Loucy (cell line): Measurements from ENCODE around the gene TEX28.

ENCODE experiments used
- H2AFZ ChIP-seq: fragments of 200-600 bp; sonication (generic); 2 replicates; pipeline ENCODE4 v1.6.0; 2016; ENCODE audit warnings: antibody characterized with exemption, mild to moderate bottlenecking, low read length, moderate library complexity
- H3F3A ChIP-seq: fragments of 200-600 bp; 2 replicates; pipeline ENCODE4 v1.6.0; 2016; ENCODE audit warnings: antibody characterized with exemption, low read depth, mild to moderate bottlenecking
- H3K27me3 ChIP-seq: fragments of 200-600 bp; sonication (generic); 2 replicates; pipeline ENCODE4 v1.6.1; 2014; ENCODE audit warnings: low read length, mild to moderate bottlenecking; ENCODE audit not compliant: insufficient read depth, poor library complexity, severe bottlenecking
- H3K36me3 ChIP-seq: fragments of 200-600 bp; sonication (generic); 2 replicates; pipeline ENCODE4 v1.6.1; 2016; ENCODE audit warnings: low read length; ENCODE audit not compliant: insufficient read depth
- H3K4me1 ChIP-seq: fragments of 200-600 bp; sonication (generic); 2 replicates; pipeline ENCODE4 v1.5.1; 2014; ENCODE audit warnings: low read length, mild to moderate bottlenecking; ENCODE audit not compliant: insufficient read depth, poor library complexity, severe bottlenecking
- H3K4me2 ChIP-seq: fragments of 200-600 bp; sonication (generic); 2 replicates; pipeline ENCODE4 v1.6.0; 2014; ENCODE audit warnings: antibody characterized with exemption, low read length, low read depth, mild to moderate bottlenecking; ENCODE audit not compliant: poor library complexity, severe bottlenecking
- H3K4me3 ChIP-seq: fragments of 200-600 bp; sonication (generic); 2 replicates; pipeline ENCODE4 v1.5.1; 2014; ENCODE audit warnings: low read length, mild to moderate bottlenecking, mixed read lengths; ENCODE audit not compliant: poor library complexity, severe bottlenecking
- H3K79me2 ChIP-seq: fragments of 200-600 bp; sonication (generic); 2 replicates; pipeline ENCODE4 v1.6.1; 2014; ENCODE audit warnings: low read length; ENCODE audit not compliant: insufficient read depth
- H3K9ac ChIP-seq: fragments of 200-600 bp; sonication (generic); 2 replicates; pipeline ENCODE4 v1.6.0; 2014; ENCODE audit warnings: mild to moderate bottlenecking, low read depth, low read length, moderate library complexity; ENCODE audit not compliant: poor library complexity, severe bottlenecking
- H3K9me2 ChIP-seq: fragments of 200-600 bp; sonication (generic); replicated peaks from 2 replicates; pipeline ENCODE4 v1.6.1; 2016; ENCODE audit warnings: low read depth, low read length, mixed read lengths
- H3K9me3 ChIP-seq: fragments of 200-600 bp; sonication (generic); 2 replicates; pipeline ENCODE4 v1.6.1; 2014; ENCODE audit warnings: mild to moderate bottlenecking, antibody characterized with exemption, low read length, low read depth; ENCODE audit not compliant: insufficient read depth
- H4K20me1 ChIP-seq: fragments of 200-600 bp; sonication (generic); 2 replicates; pipeline ENCODE4 v1.6.0; 2014; ENCODE audit warnings: antibody characterized with exemption, low read length, mild to moderate bottlenecking; ENCODE audit not compliant: insufficient read depth, poor library complexity, severe bottlenecking
- EZH2phosphoT487 ChIP-seq: fragments of 200-600 bp; IDR thresholded peaks from 2 replicates; pipeline ENCODE4 v1.6.1; 2018; ENCODE audit warnings: antibody characterized with exemption, mild to moderate bottlenecking, moderate library complexity, borderline replicate concordance
- TF ChIP-seq, protein P1 (sequence below): fragments of 200-600 bp; sonication (generic); conservative IDR thresholded peaks from 2 replicates; pipeline ENCODE4 v1.5.1; 2014; ENCODE audit warnings: mild to moderate bottlenecking, antibody characterized with exemption, low read length

The TEX28 gene

DNA sequence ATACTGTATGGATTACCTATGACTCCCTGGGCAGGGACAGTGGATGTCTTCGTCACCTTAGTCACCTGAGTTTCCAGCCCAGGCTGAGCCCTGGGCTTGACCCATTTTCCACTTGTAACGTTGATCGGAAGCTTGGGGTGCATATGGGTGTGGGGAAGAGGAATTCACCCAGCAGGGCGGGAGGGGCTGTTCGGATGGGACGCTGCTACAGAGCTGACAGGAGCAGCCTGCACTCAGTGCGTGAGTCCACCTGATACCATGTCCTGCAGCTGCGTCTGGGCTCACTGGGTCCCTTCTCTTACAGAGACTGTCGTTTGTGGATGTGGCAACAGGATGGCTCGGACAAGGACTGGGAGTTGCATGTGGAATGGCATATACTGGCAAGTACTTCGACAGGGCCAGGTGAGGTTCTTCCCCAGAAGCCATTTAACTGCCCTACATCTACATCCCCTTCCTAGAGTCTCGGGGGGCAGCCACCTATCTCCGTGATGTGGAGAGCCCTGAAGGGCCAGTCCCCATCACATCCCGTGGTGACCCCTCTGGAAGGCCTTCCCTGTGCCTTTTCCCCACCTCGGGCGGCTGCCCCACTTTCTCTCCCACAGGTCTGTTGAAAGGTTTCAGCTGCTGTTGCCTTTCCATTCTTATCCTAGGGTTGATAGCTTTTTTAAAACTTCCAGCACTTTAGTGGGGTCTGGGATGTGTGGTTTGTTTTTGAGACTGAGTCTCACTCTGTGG lies 14.3 kb upstream of the TEX28 start:
- Histone ChIP-seq H3F3A (no peaks in the 10 kb centered on the region), H3K79me2 (no peaks in the 10 kb centered on the region), H3K4me1 (peaks cover 7% of the 10 kb centered on the region), H3K4me2 (peak overlapping the region; percentile 50), H3K9me2 (no peaks in the 10 kb centered on the region), H3K9ac (no peak overlapping the region), H4K20me1 (no peaks in the 10 kb centered on the region), H3K36me3 (no peaks in the 10 kb centered on the region), H2AFZ (no peak overlapping the region), H3K9me3 (no peaks in the 10 kb centered on the region), H3K4me3 (no peak overlapping the region), H3K27me3 (no peaks in the 10 kb centered on the region)
- TF ChIP-seq, protein P1, sequence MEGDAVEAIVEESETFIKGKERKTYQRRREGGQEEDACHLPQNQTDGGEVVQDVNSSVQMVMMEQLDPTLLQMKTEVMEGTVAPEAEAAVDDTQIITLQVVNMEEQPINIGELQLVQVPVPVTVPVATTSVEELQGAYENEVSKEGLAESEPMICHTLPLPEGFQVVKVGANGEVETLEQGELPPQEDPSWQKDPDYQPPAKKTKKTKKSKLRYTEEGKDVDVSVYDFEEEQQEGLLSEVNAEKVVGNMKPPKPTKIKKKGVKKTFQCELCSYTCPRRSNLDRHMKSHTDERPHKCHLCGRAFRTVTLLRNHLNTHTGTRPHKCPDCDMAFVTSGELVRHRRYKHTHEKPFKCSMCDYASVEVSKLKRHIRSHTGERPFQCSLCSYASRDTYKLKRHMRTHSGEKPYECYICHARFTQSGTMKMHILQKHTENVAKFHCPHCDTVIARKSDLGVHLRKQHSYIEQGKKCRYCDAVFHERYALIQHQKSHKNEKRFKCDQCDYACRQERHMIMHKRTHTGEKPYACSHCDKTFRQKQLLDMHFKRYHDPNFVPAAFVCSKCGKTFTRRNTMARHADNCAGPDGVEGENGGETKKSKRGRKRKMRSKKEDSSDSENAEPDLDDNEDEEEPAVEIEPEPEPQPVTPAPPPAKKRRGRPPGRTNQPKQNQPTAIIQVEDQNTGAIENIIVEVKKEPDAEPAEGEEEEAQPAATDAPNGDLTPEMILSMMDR: no peak
- no peak for TF ChIP-seq EZH2phosphoT487

DNA sequence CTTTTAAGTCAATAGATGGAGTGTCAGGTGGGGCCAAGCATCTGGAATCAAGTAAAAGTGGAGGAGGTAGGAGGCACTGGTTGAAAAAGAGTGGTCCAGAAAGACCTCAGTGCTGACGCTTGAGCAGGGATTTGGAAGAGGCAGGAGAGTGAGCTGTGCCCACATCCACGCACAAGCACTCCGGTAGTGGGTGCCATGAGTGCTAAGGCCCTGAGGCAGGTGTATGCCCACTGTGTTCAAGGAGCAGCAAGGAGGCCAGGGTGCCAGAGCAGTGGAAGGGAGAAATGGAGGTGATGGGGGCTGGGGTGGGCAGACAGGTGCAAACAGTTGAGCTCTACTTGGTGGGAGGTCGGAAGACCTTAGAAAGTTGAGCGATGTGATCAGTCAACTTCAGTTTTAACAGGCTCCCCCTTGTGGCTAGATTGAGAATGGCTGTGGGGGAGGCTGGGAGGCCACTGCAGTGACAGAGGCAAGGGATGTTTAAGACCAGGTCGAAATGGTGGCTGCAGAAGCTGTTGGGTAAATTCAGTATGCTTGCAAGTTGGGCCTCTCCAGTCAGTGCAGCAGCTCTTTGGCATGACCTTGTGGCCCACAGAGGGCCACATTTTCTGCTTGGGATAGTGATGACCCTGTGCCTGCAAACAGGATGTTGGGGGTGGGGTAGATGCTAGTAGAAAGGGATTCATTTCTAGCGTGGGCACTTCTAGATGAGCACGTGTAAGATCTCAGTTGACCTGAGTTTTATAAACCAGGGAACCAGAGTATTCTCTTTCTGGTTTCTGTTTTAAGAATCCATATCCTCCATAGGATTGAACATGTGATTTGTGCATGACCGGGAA lies 13.4 kb upstream of the TEX28 start:
- Histone ChIP-seq H3K9me3 (no peaks in the 10 kb centered on the region), H2AFZ (peak overlapping the region; percentile 77), H3K4me1 (peaks cover 4% of the 10 kb centered on the region), H3K27me3 (no peaks in the 10 kb centered on the region), H3K4me3 (no peak overlapping the region), H3F3A (no peaks in the 10 kb centered on the region), H3K9ac (no peak overlapping the region), H4K20me1 (no peaks in the 10 kb centered on the region), H3K4me2 (peak overlapping the region; percentile 50), H3K79me2 (no peaks in the 10 kb centered on the region), H3K9me2 (no peaks in the 10 kb centered on the region), H3K36me3 (no peaks in the 10 kb centered on the region)
- TF ChIP-seq EZH2phosphoT487: no peak
- TF ChIP-seq, protein P1: peak; percentile 68

DNA sequence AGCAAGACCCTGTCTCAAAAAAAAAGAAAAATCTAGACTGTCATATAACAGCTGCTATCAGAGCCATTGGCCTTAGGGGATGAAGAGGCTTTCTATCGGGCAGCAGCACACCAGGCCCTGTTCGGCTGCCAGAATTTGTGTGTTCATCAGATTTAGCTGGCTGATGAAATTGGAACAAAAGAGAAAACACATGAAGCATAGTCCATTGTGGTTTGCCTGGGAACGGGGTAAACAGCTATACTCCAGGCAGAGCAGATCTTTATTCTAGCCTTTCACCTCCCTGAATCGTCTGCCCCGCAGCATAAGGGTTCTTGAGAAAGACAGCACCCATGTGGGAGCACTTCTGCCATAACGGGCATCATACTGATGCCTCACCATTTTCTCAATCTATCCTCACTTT lies 12.3 kb upstream of the TEX28 start:
- peaks cover 4% of the 10 kb centered on the region for H3K4me1 ChIP-seq

More for the DNA sequence above, 12.3 kb upstream of the TEX28 start:
- H3K4me2 ChIP-seq: no peak overlapping the region
- no peaks in the 10 kb centered on the region for H4K20me1 ChIP-seq
- H3K79me2 ChIP-seq: no peaks in the 10 kb centered on the region
- no peak overlapping the region for H3K4me3 ChIP-seq
- no peaks in the 10 kb centered on the region for H3K27me3 ChIP-seq
- H3K9me2 ChIP-seq: no peaks in the 10 kb centered on the region
- no peak overlapping the region for H2AFZ ChIP-seq
- H3K36me3 ChIP-seq: no peaks in the 10 kb centered on the region
- TF ChIP-seq, protein P1: no peak
- no peak for TF ChIP-seq EZH2phosphoT487
- H3F3A ChIP-seq: no peaks in the 10 kb centered on the region
- H3K9me3 ChIP-seq: no peaks in the 10 kb centered on the region
- H3K9ac ChIP-seq: no peak overlapping the region
